ENCODE measurements around the gene ARHGAP42.
"Not testable (repeated sequence)": the region's sequence is repeated elsewhere in the genome, so short reads cannot be mapped to it uniquely, and the experiment has no call there.

ARHGAP42 gene

GRCh38 chr11:100994966-100995365, 307.9 kb downstream of the ARHGAP42 start:
- TF ChIP-seq CTCF (IDR thresholded peaks at IDR 0.05; ENCODE audit: low read depth, low read length), result no peak
- H3K4me3 ChIP-seq (ENCODE audit: low read depth, low read length), result no peak overlapping the region

GRCh38 chr11:100999756-101000155, 312.7 kb downstream of the ARHGAP42 start:
- TF ChIP-seq CTCF (IDR thresholded peaks at IDR 0.05; ENCODE audit: low read depth, low read length), result no peak
- H3K4me3 ChIP-seq (ENCODE audit: low read depth, low read length), result no peak overlapping the region

- TF ChIP-seq CTCF (IDR thresholded peaks at IDR 0.05; ENCODE audit: low read depth, low read length), result 0 out of 2 replicates have a peak, but pooled peaks have one; percentile 7
- H3K4me3 ChIP-seq (ENCODE audit: low read depth, low read length), result no peak overlapping the region
These were observed 316.4 kb downstream of the ARHGAP42 start for GRCh38 chr11:101003468-101003867.

GRCh38 chr11:101008961-101009689, 322.0 kb downstream of the ARHGAP42 start:
- no peak for TF ChIP-seq CTCF (IDR thresholded peaks at IDR 0.05; ENCODE audit: low read depth, low read length)
- H3K4me3 ChIP-seq (ENCODE audit: low read depth, low read length), result no peak overlapping the region

- no peak for TF ChIP-seq CTCF (IDR thresholded peaks at IDR 0.05; ENCODE audit: low read depth, low read length)
- no peak overlapping the region for H3K4me3 ChIP-seq (ENCODE audit: low read depth, low read length)
These were observed 322.6 kb downstream of the ARHGAP42 start for GRCh38 chr11:101009690-101010055.

- TF ChIP-seq CTCF (IDR thresholded peaks at IDR 0.05; ENCODE audit: low read depth, low read length), result no peak
- no peak overlapping the region for H3K4me3 ChIP-seq (ENCODE audit: low read depth, low read length)
These were observed 323.8 kb downstream of the ARHGAP42 start for GRCh38 chr11:101010899-101011298.

- no peak for TF ChIP-seq CTCF (IDR thresholded peaks at IDR 0.05; ENCODE audit: low read depth, low read length)
- no peak overlapping the region for H3K4me3 ChIP-seq (ENCODE audit: low read depth, low read length)
These were observed 324.8 kb downstream of the ARHGAP42 start for GRCh38 chr11:101011881-101012280.

GRCh38 chr11:101013702-101014101, 326.6 kb downstream of the ARHGAP42 start:
- H3K4me3 ChIP-seq (ENCODE audit: low read depth, low read length), result not testable (repeated sequence)

Measured in WI38 (cell line).